Parathyroid adenoma (tissue), 2 donors: ENCODE data around the gene C1orf174.

Source experiments
- H2AFZ ChIP-seq: fragments of 300-600 bp; sonication (generic); one replicate; pipeline ENCODE4 v1.7.0; 2017; ENCODE audit warnings: antibody characterized with exemption, mild to moderate bottlenecking
- H3K27ac ChIP-seq: fragments of 300-600 bp; sonication (generic); one replicate; pipeline ENCODE4 v1.7.0; 2017
- H3K27me3 ChIP-seq: fragments of 300-600 bp; sonication (generic); one replicate; pipeline ENCODE4 v1.7.0; 2017; ENCODE audit warnings: low read length; ENCODE audit not compliant: control insufficient read depth, insufficient read depth
- H3K36me3 ChIP-seq: fragments of 300-600 bp; sonication (generic); one replicate; pipeline ENCODE4 v1.7.0; 2017; ENCODE audit warnings: low read length; ENCODE audit not compliant: control insufficient read depth, insufficient read depth
- H3K4me1 ChIP-seq: fragments of 300-600 bp; sonication (generic); one replicate; pipeline ENCODE4 v1.7.0; 2017; ENCODE audit warnings: control low read depth
- H3K4me2 ChIP-seq: fragments of 300-600 bp; sonication (generic); one replicate; pipeline ENCODE4 v1.7.0; 2017; ENCODE audit warnings: low read length
- H3K4me3 ChIP-seq: fragments of 300-600 bp; sonication (generic); one replicate; pipeline ENCODE4 v1.7.0; 2017; ENCODE audit warnings: low read depth, low read length
- H3K79me2 ChIP-seq: fragments of 300-600 bp; sonication (generic); one replicate; pipeline ENCODE4 v1.7.0; 2017; ENCODE audit warnings: control low read depth
- H3K9ac ChIP-seq: fragments of 300-600 bp; sonication (generic); one replicate; pipeline ENCODE4 v1.7.0; 2017; ENCODE audit warnings: mild to moderate bottlenecking
- H3K9me3 ChIP-seq: fragments of 300-600 bp; sonication (generic); one replicate; pipeline ENCODE4 v1.7.0; 2017; ENCODE audit warnings: low read length; ENCODE audit not compliant: control insufficient read depth
- CTCF ChIP-seq: fragments of 300-600 bp; sonication (generic); IDR thresholded peaks from one replicate; pipeline ENCODE4 v1.7.0; 2017; ENCODE audit warnings: antibody characterized with exemption, mild to moderate bottlenecking
- donor health status: primary hyperparathyroidism.

Gene C1orf174

GRCh38 chr1:3944578-3945125 lies 44.6 kb upstream of the C1orf174 start:
- H3K4me1 ChIP-seq = no peaks in the 10 kb centered on the region
- H3K4me2 ChIP-seq = no peak overlapping the region
- no peak overlapping the region for H2AFZ ChIP-seq
- H3K79me2 ChIP-seq = no peaks in the 10 kb centered on the region
- no peaks in the 10 kb centered on the region for H3K36me3 ChIP-seq
- H3K9ac ChIP-seq = no peak overlapping the region
- H3K27ac ChIP-seq = no peak overlapping the region
- H3K27me3 ChIP-seq = no peaks in the 10 kb centered on the region
- no peak overlapping the region for H3K4me3 ChIP-seq
- no peak for TF ChIP-seq CTCF
- H3K9me3 ChIP-seq = no peaks in the 10 kb centered on the region

- no peaks in the 10 kb centered on the region for H3K36me3 ChIP-seq
- no peaks in the 10 kb centered on the region for H3K9me3 ChIP-seq
- no peak overlapping the region for H2AFZ ChIP-seq
- no peaks in the 10 kb centered on the region for H3K4me1 ChIP-seq
- H3K27me3 ChIP-seq = no peaks in the 10 kb centered on the region
- H3K79me2 ChIP-seq = no peaks in the 10 kb centered on the region
- H3K9ac ChIP-seq = no peak overlapping the region
- no peak overlapping the region for H3K4me3 ChIP-seq
- TF ChIP-seq CTCF = no peak
- no peak overlapping the region for H3K27ac ChIP-seq
- H3K4me2 ChIP-seq = no peak overlapping the region
These were observed 43.9 kb upstream of the C1orf174 start for GRCh38 chr1:3943806-3944577.

- Histone ChIP-seq H3K4me1 (no peaks in the 10 kb centered on the region), H3K27me3 (no peaks in the 10 kb centered on the region), H3K9me3 (no peaks in the 10 kb centered on the region), H3K36me3 (no peaks in the 10 kb centered on the region), H3K79me2 (no peaks in the 10 kb centered on the region), H3K9ac (no peak overlapping the region), H2AFZ (no peak overlapping the region), H3K4me2 (no peak overlapping the region), H3K4me3 (no peak overlapping the region), H3K27ac (no peak overlapping the region)
- no peak for TF ChIP-seq CTCF
These were observed 43.0 kb upstream of the C1orf174 start for GRCh38 chr1:3943123-3943431.

GRCh38 chr1:3942416-3943122 lies 42.5 kb upstream of the C1orf174 start:
- no peak overlapping the region for H3K27ac ChIP-seq
- H3K79me2 ChIP-seq = no peaks in the 10 kb centered on the region
- H2AFZ ChIP-seq = no peak overlapping the region
- TF ChIP-seq CTCF = no peak
- no peaks in the 10 kb centered on the region for H3K4me1 ChIP-seq
- no peaks in the 10 kb centered on the region for H3K36me3 ChIP-seq
- H3K9me3 ChIP-seq = no peaks in the 10 kb centered on the region
- no peak overlapping the region for H3K4me2 ChIP-seq
- H3K4me3 ChIP-seq = no peak overlapping the region
- no peaks in the 10 kb centered on the region for H3K27me3 ChIP-seq
- no peak overlapping the region for H3K9ac ChIP-seq
